Activated CD4-positive, alpha-beta T cell treated with anti-CD3 and anti-CD28 coated beads, Interleukin-2, amount 50 U/mL, for 48 hours (primary cell): ENCODE results near the gene FN3KRP.

Source experiments
- DNase-seq, 2 experiments: peaks; one replicate each; pipeline ENCODE4 v3.0.0-alpha.2; 2020

Gene FN3KRP

DNA sequence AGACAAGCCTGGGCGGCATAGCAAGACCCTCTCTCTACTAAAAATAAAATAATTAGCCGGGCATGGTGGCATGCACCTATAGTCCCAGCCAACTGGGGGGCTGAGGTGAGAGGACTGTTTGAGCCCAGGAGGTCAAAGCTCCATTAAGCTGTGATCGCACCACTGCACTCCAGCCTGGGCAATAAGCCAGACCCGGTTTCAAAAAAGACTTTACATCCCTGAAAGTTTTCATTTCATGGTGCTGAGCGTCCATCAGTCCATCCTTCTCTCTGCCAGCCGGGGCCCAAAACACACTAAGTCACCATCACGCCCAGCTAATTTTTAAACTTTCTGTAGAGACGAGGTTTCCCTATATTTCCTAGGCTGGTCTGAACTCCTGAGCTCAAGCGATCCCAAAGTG, 28.6 kb upstream of the FN3KRP start:
- no peak for DNase-seq

DNA sequence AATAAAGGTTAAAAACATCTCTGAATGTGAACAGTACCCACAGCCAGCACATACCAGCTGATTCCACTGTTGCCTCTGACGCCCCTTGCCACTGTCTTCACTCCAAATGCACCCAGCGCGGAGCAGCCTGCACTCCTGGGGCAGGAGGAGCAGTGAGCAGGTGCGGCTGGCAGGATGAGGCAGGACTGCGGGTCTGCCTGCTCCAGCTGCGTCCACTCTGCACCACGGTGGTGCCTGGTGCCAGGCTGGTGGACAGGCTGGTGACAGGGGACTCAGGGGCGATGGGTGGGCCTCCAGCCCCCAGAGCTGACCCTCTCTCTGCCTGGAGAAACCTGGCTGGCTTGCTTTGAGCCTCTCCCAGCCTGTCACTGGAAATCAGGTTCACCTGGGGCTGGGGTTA, 27.4 kb upstream of the FN3KRP start:
- DNase-seq: no peak

DNA sequence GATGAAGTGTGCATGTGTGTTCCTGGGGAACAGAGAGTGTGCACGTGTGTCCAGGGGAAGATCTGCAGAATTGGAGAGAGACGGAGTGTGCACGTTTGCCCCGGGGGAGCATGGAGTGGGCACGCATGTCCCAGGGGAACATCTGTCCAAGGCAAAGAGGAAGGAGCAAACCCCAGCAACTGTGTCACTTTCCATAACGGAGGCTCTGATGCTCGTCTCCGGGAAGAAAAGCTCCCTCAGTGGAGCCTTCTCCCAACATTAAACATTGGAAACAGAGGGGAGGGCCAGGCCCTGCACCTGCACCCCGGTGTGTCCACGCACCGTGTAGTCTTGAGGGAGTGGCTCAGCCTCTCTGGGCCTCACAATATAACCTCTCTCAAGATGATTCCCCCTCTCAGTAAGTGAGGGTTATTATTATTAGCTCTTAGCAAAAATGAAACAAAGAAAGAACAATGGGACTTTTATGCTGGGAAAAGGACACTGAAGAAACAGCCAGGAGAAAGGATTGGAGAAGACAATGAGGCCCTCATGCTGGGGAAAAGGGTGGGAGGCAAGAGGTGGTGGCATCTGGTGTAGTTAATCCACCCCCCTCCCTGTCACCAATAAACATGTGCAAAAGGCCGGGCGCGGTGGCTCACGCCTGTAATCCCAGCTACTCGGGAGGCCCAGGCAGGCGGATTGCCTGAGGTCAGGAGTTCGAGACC, 25.6 kb upstream of the FN3KRP start:
- no peak for DNase-seq

DNA sequence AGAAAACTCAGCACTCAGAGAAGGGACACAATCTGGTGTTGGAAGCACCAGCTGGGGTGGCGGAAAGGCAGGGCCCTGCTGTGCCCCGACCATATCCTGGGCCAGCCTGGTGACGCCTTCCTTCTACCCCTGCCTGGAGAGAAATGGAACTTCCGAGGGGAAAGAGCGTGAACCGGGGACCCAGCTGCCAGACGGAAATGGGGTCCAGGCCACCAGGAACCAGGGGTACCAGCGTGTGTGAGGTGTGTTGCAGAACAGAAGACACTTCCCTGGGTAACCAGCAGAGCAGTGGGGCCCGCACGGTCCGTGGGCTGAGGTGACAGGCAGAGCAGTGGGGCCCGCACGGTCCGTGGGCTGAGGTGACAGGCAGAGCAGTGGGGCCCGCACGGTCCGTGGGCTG, 24.8 kb upstream of the FN3KRP start:
- DNase-seq: no peak

DNA sequence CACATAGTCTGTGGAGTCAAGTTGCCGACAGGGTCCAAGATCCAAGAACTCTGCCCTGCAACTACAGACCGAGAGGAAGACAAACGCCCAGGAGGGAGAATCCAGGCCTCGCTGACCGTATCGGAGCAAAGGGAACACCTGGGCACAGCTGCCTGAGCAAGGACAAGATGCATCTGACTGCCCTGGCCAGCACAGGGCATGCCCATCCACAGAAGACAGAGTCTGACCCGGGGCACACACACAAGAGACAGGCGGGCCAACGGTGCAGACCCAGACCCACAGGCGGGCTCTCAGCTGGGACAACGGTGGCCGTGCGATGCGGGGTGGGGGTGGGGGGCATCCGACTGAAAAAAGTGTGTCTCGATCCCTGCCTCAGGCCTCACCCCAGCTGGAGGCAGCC, 24.2 kb upstream of the FN3KRP start:
- DNase-seq: no peak

DNA sequence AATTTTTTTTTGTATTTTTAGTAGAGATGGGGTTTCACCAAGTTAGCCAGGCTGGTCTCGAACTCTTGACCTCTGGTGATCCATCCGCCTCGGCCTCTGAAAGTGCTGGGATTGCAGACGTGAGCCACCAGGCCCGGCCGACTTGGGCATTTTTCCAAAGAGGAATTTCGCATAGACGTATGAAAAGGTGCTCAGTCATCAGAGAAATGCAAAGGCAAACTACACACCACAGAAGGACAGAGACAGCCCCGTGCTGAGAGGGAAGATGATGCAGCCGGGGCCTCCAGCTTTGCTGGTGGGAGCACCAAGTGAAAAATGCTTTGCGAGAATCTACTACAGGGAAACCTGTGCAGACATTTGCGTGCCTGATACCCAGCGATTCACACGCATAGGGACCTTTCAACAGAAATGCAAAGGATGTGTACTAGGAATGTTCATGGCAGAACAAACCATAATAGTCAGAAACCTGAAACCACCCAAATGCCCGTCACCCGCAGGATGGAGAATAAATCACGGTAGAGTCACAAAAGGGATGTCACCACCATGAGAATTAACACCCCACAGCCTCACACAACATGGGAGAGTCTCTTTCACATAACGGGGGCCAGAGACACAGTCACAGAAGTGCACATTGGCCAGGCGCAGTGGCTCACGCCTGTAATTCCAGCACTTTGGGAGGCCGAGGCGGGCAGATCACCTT, 23.2 kb upstream of the FN3KRP start:
- DNase-seq: no peak

DNA sequence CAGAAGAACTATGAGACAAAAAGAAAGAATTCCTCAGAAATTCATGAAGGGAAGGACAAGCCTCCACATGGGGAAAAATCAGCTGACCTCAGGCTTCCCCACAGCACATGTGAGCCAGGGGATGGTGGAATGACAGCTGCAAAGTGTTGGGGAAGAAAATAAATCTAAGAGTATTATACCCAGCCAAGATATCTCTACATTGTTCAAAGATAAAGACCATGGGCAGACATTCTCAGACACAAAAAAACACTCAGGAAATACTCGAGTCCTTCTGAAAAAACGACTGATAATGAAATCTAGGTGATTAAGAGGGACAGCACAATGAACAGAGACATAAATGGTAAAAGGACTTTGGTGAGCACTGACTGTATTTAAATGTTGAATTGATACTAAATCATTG, 21.9 kb upstream of the FN3KRP start:
- DNase-seq: no peak

DNA sequence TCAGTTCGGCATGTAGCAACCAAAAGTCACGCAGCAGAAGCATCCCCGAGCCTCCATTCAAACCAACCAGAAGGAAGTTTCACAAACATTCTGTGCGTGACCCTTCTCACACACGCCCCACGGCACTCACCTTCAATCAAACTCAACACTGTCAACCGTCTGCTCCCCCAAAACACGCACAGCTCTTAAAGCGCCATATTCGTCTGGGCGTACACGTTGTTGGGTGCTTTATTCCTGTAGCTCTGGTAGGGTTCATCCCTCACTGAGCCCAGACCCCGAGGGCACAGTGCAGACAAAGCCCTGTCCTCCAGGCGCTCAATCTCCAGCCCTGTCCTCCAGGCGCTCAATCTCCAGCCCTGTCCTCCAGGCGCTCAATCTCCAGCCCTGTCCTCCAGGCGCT, 20.2 kb upstream of the FN3KRP start:
- no peak for DNase-seq

DNA sequence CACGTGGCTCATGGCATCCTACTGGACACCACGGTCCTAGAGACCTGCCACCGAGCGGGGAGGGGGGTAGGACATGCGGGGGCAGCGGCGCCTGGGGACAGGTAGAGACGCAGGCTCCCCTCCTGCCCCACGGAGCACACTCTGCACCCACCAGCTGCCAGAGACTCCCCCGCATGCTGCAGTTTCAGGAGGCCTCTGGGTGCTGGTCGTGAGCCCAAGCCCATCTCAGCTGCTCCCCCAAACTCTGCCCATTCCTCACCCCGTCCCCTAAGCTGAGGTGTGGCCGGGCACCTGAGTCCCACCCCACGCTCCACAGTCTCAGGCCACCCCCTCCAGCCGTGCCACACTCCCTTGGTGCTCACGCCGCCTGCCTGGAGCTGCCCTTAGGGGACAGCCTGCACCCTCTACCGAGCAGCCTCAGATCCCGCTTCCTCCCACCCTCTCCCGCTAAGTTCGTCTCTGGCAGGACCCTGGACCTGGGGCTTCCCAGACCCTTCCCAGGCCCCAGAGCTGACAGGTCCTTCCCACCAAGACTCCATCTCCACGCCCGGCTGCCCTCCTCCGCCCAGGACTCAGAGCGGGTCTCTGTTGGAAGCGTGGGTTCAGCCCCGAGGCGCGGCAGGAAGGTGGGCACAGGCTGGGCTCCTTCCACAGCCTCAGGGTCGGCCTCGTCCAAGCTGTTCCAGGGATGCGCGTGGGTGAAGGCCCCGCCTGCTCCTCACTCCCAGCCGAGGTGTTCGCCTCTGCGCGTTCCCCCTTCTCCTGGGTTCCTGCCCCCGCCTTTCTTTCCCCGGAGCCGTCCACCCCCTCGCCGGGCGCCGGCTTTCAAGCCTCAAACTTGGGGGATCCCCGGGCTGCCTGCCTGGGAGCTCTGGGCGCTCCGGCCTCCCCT, 19.3 kb upstream of the FN3KRP start:
- DNase-seq: peak in 1 of 2 experiments; percentile 17

DNA sequence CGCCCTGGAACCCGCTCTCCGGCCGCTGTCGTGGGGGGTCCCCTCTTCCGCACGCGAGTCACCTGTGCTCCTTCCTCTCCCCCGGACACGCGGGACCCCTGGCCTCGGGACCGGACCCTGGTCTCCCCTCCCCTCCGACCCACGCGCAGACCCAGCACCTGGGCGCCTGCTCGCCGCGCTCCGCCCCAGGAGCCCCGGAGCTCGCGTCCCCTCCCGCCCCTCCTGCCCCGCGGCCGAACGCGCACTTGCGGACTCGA, 18.8 kb upstream of the FN3KRP start:
- no peak for DNase-seq

DNA sequence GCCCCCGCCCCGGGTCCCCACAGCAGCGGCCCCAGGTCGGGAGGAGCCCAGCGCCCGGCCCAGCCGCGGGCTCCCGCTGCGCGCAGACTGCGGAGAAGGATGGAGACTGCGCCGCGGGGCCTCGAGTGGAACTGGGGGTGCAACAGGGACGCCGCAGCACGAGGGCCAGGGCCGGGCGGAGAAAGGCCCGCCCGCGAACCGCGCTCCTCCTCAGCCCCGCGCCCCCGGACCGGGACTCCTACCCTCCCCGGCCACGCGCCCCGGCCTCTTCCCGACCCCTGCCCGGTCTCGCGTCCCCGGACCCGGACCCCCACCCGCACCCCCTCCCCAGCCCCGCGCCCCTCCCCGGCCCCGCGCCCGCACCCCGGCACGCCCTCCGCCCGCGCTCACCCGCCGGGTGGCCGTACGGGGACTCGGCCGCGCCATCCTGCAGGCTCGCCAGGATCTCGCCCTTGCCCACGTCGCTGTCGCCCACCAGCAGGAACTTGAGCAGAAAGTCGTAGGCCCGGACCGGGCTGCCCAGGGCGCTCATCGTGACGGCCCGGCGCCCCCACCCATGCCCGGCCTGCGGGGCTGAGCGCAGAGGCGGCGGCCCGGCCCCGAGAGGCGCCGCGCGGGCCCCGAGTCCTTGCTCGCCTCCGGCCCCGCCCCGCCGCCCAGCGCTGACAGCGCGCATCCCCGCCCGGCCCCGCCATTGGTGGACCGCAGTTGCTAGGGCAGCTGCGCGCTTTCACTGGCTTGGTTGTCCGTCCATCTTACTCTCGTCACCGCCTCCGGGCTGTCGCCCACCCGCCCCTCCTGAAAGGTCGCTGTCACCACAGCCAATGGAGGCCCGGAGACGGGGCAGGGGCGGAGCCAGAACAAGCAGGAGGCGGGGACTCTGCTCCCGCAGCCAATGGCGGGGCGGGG, 18.2 kb upstream of the FN3KRP start, which contains the start of gene RAB40B:
Gene RAB40B, minus strand, starts transcription at position 634 of the 909 bp plus-strand sequence. Its CDS starts 102 bp downstream, at position 532.
- peak; percentile 98 to 99 for DNase-seq

DNA sequence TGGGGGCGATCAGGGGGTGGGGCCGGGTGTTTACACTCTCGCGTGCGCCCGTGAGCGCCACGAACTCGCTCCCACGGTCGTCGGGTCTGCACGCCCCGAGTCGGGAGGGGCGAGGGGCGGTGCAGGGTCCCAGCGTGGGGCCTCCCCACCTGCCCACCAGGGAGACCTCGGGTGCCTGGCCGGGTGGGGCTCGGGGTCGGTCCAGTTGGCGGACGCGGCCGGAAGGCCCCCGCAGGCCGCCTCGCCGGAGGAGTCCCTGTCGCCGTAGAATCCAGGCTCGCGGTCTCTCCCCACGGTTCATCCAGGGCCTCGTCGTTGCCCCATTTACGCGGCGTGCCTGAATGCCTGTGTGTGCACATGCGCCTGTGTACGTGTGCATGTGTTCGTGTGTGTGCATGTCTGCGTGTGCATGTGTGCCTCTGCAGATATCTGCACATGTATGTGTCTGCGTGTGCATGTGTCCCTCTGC, 17.5 kb upstream of the FN3KRP start:
- DNase-seq: no peak

DNA sequence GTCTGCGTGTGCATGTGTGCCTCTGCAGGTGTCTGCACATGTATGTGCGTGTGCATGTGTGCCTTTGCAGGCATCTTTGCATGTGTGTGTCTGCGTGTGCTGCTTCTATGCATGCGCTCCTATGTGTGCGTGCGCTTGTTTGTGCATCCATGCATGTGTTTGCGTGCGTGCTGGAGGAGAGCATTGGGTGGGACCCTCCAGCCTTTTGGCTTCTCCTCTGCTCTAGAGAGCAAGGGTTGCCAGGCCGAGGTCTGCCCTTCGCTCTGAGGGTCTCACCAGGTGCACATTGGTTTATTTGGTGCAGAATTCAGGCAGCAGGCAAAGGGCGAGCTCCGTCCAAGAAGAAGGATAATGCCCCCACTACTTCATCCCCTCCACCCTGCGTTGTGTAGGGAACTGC, 17.0 kb upstream of the FN3KRP start:
- DNase-seq: no peak

DNA sequence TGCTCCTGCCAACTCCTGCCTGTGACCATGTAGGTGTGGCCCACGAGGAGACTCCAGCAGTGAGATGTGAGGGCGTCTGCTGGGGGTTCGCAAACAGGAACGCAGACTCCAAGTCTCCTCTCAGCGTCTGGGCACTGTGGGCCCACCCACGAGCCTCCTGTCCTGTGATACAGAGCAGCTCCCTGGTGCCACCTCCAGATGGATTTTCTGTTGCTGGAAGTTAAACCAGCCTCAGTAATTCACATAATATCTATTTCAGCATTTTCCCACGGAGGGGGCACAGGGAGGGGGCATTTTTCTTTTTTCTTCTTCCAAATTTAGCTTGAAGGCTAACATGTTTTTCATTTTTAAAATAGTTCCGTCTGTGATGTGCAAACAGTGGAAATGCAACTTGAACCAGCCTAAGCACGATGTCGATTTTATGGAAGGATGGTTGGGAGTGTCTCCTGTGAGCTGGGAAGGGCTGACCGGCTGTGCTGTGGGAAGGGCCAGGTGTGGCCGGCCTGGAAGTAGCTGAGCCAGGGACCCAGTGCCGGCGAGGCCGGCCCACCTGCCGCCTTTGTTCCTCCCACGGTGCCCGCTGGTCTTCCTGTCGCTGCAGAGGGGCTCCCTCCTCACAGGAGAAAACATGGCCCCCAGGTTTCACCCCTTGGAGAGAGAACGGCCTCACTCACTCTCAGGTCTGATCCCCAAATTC, 14.1 kb upstream of the FN3KRP start:
- no peak for DNase-seq

DNA sequence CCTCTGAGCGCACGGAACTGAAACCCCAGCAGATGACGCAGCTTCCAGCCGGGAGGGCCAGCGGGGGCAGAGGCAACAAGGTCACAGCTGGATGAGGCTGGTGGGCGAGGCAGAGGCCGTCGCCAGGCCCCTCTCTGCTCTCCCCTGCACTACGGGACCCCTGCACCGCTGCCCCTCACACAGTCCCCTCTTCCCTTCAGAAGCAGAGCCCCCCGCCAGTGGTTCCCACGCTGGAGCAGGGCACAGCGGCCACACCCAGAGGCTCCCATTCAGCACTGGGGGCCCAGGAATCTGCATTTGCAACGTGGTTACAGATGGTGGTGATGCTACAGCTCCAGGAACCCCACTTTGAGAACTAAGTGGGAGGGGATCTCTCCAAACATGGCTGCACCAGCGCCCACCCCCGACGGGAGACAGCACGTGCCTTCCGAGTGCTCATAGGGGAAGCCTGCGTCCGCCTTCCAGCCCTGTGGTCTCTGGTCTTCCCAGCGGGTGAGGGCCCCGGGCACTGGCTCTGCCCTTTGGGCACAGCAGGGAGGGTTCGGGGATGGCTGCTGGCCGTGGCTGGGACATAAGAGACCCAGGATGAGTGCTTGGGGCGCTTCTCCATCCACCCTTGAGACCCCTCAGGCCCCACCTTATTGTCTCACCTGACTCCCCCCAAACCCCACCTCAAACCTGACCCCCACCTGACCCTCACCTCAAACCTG, 13.3 kb upstream of the FN3KRP start:
- no peak for DNase-seq

DNA sequence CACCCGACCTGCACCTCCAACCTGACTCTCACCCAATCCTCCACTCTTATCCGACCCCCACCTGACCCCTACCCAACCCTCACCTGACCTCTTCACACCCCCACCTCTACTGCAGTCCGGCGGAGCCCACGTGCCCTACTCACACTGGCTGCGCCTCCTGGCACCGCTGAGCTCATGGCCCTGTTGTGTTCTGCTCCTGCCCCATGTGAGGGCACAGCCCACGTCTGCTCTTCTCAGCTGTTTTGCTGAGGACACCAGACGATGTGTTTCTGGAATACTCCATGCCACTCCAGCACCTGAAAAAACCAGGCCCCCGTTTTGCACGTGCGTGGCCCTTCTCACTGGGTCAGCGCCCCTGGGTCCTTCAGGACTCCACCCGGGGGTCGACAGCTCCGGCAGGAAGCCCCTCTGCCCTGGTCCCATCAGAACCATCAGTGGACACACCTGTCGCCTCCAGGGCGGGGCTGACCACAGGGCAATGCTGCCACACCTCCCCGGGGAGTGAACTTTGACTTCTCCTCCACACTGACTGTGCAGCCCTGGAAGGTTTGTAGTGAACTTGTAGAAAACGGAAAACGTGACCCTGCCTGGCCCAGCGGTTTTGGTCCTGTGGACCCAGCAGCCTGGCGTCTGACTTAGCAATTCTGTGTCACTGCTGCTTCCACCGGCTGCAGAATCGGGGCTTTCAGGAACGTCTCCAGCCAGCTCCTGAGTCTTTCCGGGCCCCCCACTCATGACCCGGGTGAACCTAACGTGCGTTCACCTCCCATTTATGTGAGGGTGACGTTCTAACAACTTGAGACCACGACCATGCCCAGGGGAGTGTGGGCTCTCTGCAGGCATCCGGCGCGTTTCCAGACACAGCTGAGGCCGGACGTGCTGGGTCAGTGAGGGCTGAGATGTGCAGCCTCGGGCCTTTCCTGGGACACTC, 12.3 kb upstream of the FN3KRP start:
- no peak for DNase-seq

DNA sequence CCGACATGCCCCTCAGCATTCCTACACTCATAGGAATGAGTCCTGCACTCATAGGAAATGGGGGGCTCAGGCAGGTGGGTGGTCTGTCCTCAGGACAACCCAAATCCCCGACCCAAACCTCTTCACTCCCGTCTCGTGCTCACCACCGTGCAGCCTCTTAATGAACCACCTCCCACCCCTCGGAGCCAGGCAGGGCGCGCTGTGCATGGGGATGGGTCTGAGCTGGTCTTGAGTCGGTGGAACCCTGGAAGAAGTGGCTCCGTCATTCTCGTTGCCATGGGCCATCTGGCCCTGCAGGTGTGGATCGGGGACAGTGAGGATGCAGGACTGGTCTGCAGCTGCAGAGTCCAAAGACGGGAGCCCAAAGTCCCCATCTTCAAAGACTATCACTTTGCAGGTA, 11.6 kb upstream of the FN3KRP start:
- DNase-seq: no peak

DNA sequence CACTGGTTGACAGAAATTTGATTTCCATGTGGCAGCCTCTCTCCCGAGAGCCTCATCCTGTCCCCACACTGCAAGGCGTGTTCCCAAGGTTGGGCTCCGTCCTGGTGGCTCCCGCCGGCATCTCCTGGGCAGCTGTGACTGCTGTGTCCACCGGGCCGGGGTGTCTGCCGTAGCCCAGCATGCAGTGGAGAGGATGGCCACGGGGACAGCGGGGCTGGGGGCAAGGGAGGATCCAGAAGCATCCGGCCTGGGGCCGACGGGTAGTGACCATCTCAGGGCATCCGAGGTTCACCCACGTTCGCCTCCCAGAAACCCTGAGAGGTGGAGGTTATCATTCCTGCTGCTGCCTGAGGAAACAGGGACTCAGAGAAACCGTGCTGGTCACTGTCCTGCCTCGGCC, 10.8 kb upstream of the FN3KRP start:
- DNase-seq: no peak

DNA sequence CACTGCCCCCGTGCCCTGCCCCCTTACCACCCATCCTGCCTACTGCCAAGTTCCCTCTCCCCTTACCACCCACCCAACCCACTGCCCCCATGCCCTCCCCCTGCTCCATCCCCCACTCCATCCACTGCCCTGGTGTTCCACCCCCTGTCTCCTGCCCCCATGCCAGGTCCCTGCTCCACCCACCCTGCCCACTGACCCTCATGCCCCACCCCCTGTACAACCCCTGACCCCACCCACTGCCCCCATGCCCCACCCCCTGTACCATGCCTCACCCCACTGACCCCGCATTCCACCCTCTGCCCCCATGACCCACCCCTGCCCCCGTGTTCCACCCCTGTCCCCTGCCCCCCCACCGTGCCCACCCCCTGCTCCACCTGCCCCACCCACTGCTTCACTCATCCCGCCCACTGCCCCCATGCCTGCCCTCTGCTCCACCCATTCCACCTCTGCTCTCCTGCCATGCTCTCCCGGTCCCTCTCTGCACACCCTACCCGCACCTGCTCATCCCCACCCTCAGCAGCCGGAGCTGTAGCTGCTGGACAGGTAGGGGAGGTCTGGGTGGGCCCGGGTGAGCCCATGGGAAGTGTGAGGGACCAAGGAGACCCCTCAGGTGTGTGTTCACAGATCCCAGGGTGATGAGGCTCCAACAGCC, 7.4 kb upstream of the FN3KRP start:
- DNase-seq: no peak
